ENCODE data around the gene RCN2.

DNA sequence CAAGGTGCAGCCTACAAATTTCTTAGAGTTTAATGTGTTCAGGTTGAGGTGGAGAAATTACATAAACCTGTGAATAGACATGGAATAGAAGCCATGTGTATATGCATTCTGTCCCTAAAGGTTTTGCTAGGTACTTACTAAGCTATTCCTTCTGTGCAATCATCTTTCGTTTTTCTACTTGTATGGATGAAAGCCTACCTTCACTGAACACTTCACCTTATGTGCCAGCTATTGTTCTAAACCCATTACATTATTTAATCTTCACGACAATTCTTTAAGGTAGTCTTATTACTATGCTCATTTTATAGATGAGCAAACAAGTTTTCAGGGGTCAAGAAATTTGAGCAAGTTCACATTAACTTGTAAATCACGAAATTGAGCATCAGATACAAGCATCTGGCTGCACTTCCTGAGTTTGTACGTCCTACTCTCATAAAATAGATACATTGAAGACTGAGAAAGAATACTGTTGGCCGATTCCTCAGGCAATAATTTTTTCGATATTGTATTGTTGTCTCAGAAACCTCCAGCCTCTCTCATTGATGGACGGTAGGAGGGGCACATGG is 635 bp upstream of the RCN2 start:
- TF ChIP-seq, protein P1, sequence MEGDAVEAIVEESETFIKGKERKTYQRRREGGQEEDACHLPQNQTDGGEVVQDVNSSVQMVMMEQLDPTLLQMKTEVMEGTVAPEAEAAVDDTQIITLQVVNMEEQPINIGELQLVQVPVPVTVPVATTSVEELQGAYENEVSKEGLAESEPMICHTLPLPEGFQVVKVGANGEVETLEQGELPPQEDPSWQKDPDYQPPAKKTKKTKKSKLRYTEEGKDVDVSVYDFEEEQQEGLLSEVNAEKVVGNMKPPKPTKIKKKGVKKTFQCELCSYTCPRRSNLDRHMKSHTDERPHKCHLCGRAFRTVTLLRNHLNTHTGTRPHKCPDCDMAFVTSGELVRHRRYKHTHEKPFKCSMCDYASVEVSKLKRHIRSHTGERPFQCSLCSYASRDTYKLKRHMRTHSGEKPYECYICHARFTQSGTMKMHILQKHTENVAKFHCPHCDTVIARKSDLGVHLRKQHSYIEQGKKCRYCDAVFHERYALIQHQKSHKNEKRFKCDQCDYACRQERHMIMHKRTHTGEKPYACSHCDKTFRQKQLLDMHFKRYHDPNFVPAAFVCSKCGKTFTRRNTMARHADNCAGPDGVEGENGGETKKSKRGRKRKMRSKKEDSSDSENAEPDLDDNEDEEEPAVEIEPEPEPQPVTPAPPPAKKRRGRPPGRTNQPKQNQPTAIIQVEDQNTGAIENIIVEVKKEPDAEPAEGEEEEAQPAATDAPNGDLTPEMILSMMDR (IDR thresholded peaks at IDR 0.05; ENCODE audit: borderline replicate concordance, extremely low read depth, low read length, poor library complexity, severe bottlenecking), result no peak
- TF ChIP-seq EZH2 (IDR thresholded peaks at IDR 0.05; ENCODE audit: borderline replicate concordance, low read depth, low read length, severe bottlenecking), result no peak
